Large intestine (tissue), 3 donors: Measurements from ENCODE around the gene KHSRP. TPM values are rescaled to one million over a fixed set of nuclear protein-coding genes. Genes with fewer than 3 reads are reported as not detected.

Source experiments
- DNase-seq, 2 donors: peaks; one replicate each; pipeline versions ENCODE4 v3.0.0 to v3.0.0-alpha.2; 2013
- H3K27ac ChIP-seq: one replicate; pipeline ENCODE4 v1.5.1; 2013; ENCODE audit warnings: low read length
- H3K27me3 ChIP-seq: 2 replicates; pipeline ENCODE4 v1.6.1; 2013; ENCODE audit warnings: low read length; ENCODE audit not compliant: control insufficient read depth, insufficient read depth
- H3K36me3 ChIP-seq: 2 replicates; pipeline ENCODE4 v1.6.1; 2013; ENCODE audit warnings: low read length; ENCODE audit not compliant: control insufficient read depth, insufficient read depth
- H3K4me1 ChIP-seq: one replicate; pipeline ENCODE4 v1.6.1; 2013; ENCODE audit warnings: low read length; ENCODE audit not compliant: control insufficient read depth, insufficient read depth
- H3K4me3 ChIP-seq: one replicate; pipeline ENCODE4 v1.5.1; 2013; ENCODE audit warnings: low read length
- H3K9me3 ChIP-seq: one replicate; pipeline ENCODE4 v1.6.1; 2013; ENCODE audit warnings: mild to moderate bottlenecking, low read depth, low read length, moderate library complexity; ENCODE audit not compliant: control insufficient read depth
- WGBS: methylation state at CpG from one replicate; pipeline ENCODE4 v1.1.5; 2013; ENCODE audit warnings: low lambda C conversion rate; ENCODE audit not compliant: insufficient coverage; 5-methylcytosine and 5-hydroxymethylcytosine counted together
- polyA plus RNA-seq: library from polyadenylated mRNA; unstranded; fragments of 120-200 nt; gene quantifications from one replicate; pipeline ENCODE4 v1.2.1, GENCODE V29; 2013

Gene KHSRP
- polyA plus RNA-seq, 1 donor, result 238 TPM

DNA sequence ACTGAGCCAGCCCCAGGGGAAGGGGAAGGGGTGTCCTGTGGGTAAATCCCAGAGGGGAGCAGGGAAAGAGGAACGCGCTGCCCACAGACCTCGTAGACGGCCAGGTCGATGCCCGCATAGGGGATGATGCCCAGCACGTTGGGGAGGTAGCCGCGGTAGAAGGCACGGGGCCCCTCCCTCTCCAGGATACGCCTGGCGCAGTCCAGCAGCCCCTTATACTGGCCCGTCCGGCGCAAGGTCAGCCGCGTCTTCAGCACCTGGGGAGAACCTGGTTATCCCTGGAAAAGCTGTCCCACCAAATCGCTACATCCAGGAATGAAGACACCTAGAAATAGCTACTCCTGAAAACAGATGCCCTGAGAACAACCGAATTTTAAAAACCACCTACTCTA lies 27.6 kb upstream of the KHSRP start:
- no peak for DNase-seq
- Histone ChIP-seq H3K4me1 (no peaks in the 10 kb centered on the region), H3K9me3 (peaks cover 9% of the 10 kb centered on the region), H3K27ac (no peak overlapping the region), H3K4me3 (no peak overlapping the region), H3K36me3 (peaks cover 29% of the 10 kb centered on the region), H3K27me3 (no peaks in the 10 kb centered on the region)
- WGBS, result no CpG with 5 or more reads among the region's 19 CpGs

DNA sequence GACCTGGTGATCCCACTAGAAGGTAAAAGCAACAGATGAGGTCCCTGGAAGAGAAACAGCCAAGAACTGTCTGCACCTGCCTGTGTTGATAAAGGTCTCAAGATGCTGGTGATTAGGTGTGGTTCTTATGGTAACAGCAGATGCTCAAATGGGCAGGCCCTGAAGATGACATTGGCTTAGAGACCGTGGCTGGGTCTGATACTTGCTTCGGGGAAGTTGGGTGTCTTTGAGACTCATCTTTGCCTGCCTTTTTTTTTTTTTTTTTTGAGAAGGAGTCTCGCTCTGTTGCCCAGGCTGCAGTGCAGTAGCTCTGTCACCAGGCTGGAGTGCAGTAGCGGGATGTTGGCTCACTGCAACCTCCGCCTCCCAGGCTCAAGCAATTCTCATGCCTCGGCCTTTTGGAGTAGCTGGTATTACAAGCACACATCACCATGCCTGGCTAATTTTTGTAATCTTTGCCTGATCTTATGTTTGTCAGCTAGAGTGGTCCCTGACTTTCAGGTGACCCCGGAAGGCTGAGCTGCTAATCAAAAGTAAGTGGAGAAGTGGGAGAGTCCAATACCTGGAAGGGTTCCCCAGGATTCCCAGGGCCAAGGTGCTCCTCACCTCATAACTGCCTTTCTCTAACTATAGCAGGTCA lies 27.1 kb upstream of the KHSRP start:
- no CpG with 5 or more reads among the region's 7 CpGs for WGBS
- Histone ChIP-seq H3K36me3 (peaks cover 29% of the 10 kb centered on the region), H3K9me3 (peaks cover 9% of the 10 kb centered on the region), H3K27me3 (no peaks in the 10 kb centered on the region), H3K27ac (no peak overlapping the region), H3K4me3 (no peak overlapping the region), H3K4me1 (no peaks in the 10 kb centered on the region)
- no peak for DNase-seq

GRCh38 chr19:6450166-6450565 lies 25.6 kb upstream of the KHSRP start:
- H3K4me1 ChIP-seq, result no peaks in the 10 kb centered on the region
- H3K4me3 ChIP-seq, result no peak overlapping the region
- H3K36me3 ChIP-seq, result peaks cover 26% of the 10 kb centered on the region
- H3K27ac ChIP-seq, result no peak overlapping the region
- peaks cover 11% of the 10 kb centered on the region for H3K9me3 ChIP-seq
- WGBS, result no CpG with 5 or more reads among the region's 5 CpGs
- H3K27me3 ChIP-seq, result no peaks in the 10 kb centered on the region
- no peak for DNase-seq

DNA sequence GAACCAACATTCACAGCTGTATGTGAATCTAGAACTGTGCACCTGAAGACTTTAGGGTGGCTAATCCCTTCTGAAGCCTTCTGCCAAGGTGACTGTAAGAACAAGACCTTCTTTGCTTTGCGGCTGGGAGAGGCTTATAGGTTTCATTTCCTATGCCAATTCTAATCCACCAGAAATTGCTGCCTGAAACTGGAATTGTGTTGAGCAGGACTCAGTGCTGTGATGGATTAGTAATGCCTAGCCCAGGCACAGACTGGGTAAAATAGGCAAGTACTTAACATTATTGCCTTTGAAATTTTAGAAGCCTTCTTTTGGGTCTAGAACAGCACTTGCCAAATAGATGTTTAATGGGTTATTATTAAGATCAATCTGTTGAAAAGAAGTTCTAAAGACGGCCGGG lies 23.4 kb upstream of the KHSRP start:
- H3K27ac ChIP-seq, result no peak overlapping the region
- H3K27me3 ChIP-seq, result no peaks in the 10 kb centered on the region
- peaks cover 2% of the 10 kb centered on the region for H3K9me3 ChIP-seq
- no CpG with 5 or more reads among the region's 3 CpGs for WGBS
- peaks cover 14% of the 10 kb centered on the region for H3K36me3 ChIP-seq
- no peak for DNase-seq
- no peak overlapping the region for H3K4me3 ChIP-seq
- no peaks in the 10 kb centered on the region for H3K4me1 ChIP-seq

GRCh38 chr19:6446452-6446851 lies 21.8 kb upstream of the KHSRP start:
- no peak for DNase-seq
- H3K27ac ChIP-seq, result no peak overlapping the region
- no CpG with 5 or more reads among the region's 3 CpGs for WGBS
- H3K4me1 ChIP-seq, result no peaks in the 10 kb centered on the region
- no peaks in the 10 kb centered on the region for H3K27me3 ChIP-seq
- H3K9me3 ChIP-seq, result peaks cover 2% of the 10 kb centered on the region
- no peak overlapping the region for H3K4me3 ChIP-seq
- H3K36me3 ChIP-seq, result peaks cover 7% of the 10 kb centered on the region

DNA sequence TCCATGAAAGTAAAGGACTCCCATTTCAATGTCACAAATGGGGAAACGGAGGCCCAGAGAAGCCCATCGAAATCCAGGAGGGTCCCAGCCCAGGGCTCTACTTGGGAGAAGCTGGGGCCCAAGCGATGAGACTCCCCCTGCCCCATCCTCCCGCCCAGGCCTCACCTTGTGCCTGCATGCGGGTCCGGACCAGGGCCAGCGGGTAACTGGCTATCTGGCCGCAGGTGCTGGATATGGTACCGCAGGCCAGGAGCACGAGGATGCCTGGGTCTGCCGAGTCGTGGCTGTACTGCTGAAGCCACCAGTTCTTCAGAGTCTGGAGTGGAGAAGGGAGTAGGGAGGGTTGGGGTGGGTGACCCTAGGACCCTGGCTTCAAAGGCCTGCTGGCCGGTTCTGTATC lies 19.4 kb upstream of the KHSRP start:
- no CpG with 5 or more reads among the region's 13 CpGs for WGBS
- no peaks in the 10 kb centered on the region for H3K4me1 ChIP-seq
- H3K9me3 ChIP-seq, result peaks cover 2% of the 10 kb centered on the region
- no peaks in the 10 kb centered on the region for H3K27me3 ChIP-seq
- DNase-seq, result no peak
- no peak overlapping the region for H3K4me3 ChIP-seq
- H3K27ac ChIP-seq, result no peak overlapping the region
- H3K36me3 ChIP-seq, result peaks cover 3% of the 10 kb centered on the region

DNA sequence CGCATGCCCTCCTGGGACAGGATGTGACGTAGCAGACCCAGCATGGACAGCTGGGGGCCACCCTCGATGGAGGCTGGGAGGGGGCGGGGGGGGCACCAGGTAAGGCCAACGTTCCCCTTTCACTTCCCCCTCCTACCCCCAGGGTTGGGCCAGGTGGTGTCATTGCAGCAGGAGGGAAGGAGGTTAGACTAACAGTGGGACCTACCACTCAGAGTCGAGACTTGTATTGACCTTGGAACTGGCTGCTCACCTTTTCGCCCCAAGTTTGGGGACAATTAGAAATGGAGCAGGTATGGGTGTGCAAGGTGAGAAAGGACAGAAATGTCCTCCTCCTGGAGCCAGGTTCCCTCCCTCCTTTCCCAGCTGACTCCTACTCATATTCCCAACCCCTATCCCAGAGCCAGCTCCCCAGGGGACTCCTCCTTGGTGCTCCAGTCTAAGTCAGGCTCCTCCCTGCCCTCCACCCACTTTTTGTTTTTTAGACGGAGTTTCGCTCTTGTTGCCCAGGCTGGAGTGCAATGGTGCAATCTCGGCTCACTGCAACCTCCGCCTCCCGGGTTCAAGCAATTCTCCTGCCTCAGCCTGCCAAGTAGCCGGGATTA lies 17.6 kb upstream of the KHSRP start:
- Histone ChIP-seq H3K9me3 (peaks cover 2% of the 10 kb centered on the region), H3K36me3 (peaks cover 3% of the 10 kb centered on the region), H3K27ac (no peak overlapping the region), H3K4me1 (no peaks in the 10 kb centered on the region), H3K27me3 (no peaks in the 10 kb centered on the region), H3K4me3 (no peak overlapping the region)
- WGBS, result no CpG with 5 or more reads among the region's 13 CpGs
- DNase-seq, result no peak

- Histone ChIP-seq H3K4me1 (no peaks in the 10 kb centered on the region), H3K27ac (no peak overlapping the region), H3K36me3 (no peaks in the 10 kb centered on the region), H3K27me3 (no peaks in the 10 kb centered on the region), H3K4me3 (no peak overlapping the region), H3K9me3 (peaks cover 2% of the 10 kb centered on the region)
- WGBS, result 80% methylated on average over 2 of the region's 3 CpGs
- no peak for DNase-seq
Measured at GRCh38 chr19:6440905-6441304, 16.3 kb upstream of the KHSRP start.

GRCh38 chr19:6439743-6440142 lies 15.1 kb upstream of the KHSRP start:
- DNase-seq, result no peak
- Histone ChIP-seq H3K9me3 (no peaks in the 10 kb centered on the region), H3K4me1 (no peaks in the 10 kb centered on the region), H3K27me3 (no peaks in the 10 kb centered on the region), H3K36me3 (no peaks in the 10 kb centered on the region), H3K27ac (no peak overlapping the region), H3K4me3 (no peak overlapping the region)
- WGBS, result no CpG with 5 or more reads among the region's 4 CpGs

DNA sequence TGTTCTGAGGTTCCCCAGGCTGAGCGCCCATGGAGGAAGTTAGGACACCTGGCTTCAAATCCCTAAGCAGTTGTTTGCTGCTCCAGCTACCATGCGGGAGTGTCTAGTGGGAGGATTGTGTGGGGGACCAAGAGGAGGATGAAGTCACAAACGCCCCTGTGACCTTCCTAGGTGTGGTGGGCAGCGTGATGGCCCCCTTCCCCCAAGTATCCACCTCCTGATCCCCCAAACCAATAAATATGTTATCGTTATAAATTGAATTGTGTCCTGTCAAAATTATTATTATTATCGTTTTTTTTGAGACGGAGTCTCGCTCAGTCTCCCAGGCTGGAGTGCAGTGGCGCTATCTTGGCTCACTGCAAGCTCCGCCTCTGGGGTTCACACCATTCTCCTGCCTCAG lies 9.1 kb upstream of the KHSRP start, which contains the start of gene SLC25A41:
Gene SLC25A41 (minus strand): TSS at position 101 of the 400 bp plus-strand sequence. CDS start 70 bp downstream, at position 31.
- H3K36me3 ChIP-seq, result no peaks in the 10 kb centered on the region
- H3K27me3 ChIP-seq, result peaks cover 7% of the 10 kb centered on the region
- no peak within 1 kb of the TSS for H3K4me3 ChIP-seq
- H3K27ac ChIP-seq, result no peak within 1 kb of the TSS
- no peaks in the 10 kb centered on the region for H3K9me3 ChIP-seq
- no peaks in the 10 kb centered on the region for H3K4me1 ChIP-seq
- no peak for DNase-seq
- no CpG with 5 or more reads among the region's 10 CpGs for WGBS

GRCh38 chr19:6433165-6433564 lies 8.6 kb upstream of the KHSRP start:
- Histone ChIP-seq H3K27me3 (peaks cover 7% of the 10 kb centered on the region), H3K4me1 (no peaks in the 10 kb centered on the region), H3K9me3 (no peaks in the 10 kb centered on the region), H3K27ac (no peak overlapping the region), H3K4me3 (no peak overlapping the region), H3K36me3 (no peaks in the 10 kb centered on the region)
- no CpG with 5 or more reads among the region's 11 CpGs for WGBS
- DNase-seq, result no peak
